ENCODE results near the gene VDAC2.

DNA sequence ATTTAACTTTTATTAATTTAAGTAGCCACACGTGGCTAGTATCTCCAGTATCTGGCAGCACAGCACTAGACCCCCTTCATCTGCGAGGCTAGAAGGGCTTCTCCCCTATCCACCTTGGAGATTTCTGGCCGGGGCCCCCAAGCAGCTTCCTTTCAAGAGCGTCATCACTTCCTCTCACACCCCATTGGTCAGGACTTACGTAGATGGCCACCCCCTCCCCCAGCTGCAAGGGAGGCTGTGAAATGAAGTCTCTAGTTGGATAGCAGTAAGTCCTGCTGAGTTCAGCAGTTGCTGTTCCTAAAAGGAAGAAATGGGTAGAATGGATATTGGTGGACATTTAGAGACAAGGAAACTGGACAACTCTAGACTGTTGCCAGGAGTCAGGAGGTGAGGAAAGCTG lies 59.0 kb downstream of the VDAC2 start:
- TF ChIP-seq ZNF274 (IDR thresholded peaks at IDR 0.05; ENCODE audit: low read depth, low read length) (no peak), YY1 (IDR thresholded peaks at IDR 0.05; ENCODE audit: insufficient read depth, insufficient read length) (no peak), SUZ12 (IDR thresholded peaks at IDR 0.05; ENCODE audit: extremely low read depth, insufficient read depth, insufficient read length) (no peak)
